ENCODE results near the gene FEN1.

- TF ChIP-seq POLR2A (IDR thresholded peaks at IDR 0.05) (no peak), POLR2AphosphoS5 (IDR thresholded peaks at IDR 0.05) (no peak)
- TF ChIP-seq, protein P1, sequence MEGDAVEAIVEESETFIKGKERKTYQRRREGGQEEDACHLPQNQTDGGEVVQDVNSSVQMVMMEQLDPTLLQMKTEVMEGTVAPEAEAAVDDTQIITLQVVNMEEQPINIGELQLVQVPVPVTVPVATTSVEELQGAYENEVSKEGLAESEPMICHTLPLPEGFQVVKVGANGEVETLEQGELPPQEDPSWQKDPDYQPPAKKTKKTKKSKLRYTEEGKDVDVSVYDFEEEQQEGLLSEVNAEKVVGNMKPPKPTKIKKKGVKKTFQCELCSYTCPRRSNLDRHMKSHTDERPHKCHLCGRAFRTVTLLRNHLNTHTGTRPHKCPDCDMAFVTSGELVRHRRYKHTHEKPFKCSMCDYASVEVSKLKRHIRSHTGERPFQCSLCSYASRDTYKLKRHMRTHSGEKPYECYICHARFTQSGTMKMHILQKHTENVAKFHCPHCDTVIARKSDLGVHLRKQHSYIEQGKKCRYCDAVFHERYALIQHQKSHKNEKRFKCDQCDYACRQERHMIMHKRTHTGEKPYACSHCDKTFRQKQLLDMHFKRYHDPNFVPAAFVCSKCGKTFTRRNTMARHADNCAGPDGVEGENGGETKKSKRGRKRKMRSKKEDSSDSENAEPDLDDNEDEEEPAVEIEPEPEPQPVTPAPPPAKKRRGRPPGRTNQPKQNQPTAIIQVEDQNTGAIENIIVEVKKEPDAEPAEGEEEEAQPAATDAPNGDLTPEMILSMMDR (IDR thresholded peaks at IDR 0.05) = no peak
These were observed 18.3 kb upstream of the FEN1 start for GRCh38 chr11:61774411-61774810.

All from gastroesophageal sphincter (tissue), 3 donors.